ENCODE measurements around the gene MYOT. TPM values are rescaled to one million over a fixed set of nuclear protein-coding genes. Genes with fewer than 3 reads are reported as not detected.

Gene MYOT, protein sequence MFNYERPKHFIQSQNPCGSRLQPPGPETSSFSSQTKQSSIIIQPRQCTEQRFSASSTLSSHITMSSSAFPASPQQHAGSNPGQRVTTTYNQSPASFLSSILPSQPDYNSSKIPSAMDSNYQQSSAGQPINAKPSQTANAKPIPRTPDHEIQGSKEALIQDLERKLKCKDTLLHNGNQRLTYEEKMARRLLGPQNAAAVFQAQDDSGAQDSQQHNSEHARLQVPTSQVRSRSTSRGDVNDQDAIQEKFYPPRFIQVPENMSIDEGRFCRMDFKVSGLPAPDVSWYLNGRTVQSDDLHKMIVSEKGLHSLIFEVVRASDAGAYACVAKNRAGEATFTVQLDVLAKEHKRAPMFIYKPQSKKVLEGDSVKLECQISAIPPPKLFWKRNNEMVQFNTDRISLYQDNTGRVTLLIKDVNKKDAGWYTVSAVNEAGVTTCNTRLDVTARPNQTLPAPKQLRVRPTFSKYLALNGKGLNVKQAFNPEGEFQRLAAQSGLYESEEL
- total RNA-seq: 10 to 100 TPM; 16.3 to 16.4 TPM

DNA sequence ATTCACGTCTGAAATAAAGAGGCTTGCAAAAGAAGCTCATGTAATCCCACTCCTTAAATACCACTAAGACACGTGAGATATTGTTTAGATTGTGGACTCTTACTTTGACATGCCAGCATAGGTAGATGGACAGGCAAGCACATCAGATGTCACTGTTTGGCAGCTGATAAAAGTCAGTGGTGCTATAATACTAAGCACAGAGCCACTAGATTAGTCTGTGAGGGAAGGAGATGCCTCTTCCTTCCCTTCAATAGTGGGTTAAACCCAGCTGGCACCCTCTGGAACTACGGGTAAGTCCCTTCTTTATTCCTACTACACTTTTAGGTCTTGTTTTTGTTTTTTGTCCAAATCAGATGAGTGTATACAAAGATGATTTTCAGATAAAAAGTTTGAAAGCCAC, at the start of gene MYOT:
Gene MYOT (plus strand): TSS at position 197 of the 400 bp plus-strand sequence. CDS start 2,792 bp downstream, outside the sequence.
- H3K36me3 ChIP-seq: no peaks in the 10 kb centered on the region
- H3K27ac ChIP-seq: no peak within 1 kb of the TSS
- DNase-seq (ENCODE audit: low spot score): no peak
- H3K4me1 ChIP-seq (ENCODE audit: control insufficient read depth in 1 of 2, low read depth in 2 of 2): no peaks in the 10 kb centered on the region
- TF ChIP-seq, protein P1, sequence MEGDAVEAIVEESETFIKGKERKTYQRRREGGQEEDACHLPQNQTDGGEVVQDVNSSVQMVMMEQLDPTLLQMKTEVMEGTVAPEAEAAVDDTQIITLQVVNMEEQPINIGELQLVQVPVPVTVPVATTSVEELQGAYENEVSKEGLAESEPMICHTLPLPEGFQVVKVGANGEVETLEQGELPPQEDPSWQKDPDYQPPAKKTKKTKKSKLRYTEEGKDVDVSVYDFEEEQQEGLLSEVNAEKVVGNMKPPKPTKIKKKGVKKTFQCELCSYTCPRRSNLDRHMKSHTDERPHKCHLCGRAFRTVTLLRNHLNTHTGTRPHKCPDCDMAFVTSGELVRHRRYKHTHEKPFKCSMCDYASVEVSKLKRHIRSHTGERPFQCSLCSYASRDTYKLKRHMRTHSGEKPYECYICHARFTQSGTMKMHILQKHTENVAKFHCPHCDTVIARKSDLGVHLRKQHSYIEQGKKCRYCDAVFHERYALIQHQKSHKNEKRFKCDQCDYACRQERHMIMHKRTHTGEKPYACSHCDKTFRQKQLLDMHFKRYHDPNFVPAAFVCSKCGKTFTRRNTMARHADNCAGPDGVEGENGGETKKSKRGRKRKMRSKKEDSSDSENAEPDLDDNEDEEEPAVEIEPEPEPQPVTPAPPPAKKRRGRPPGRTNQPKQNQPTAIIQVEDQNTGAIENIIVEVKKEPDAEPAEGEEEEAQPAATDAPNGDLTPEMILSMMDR (IDR thresholded peaks at IDR 0.05): no peak
- H3K9me3 ChIP-seq: no peaks in the 10 kb centered on the region
- H3K27me3 ChIP-seq (replicated peaks; ENCODE audit: insufficient read depth): no peaks in the 10 kb centered on the region
- no peak for ATAC-seq (ENCODE audit: insufficient number of reproducible peaks, low FRiP score, low read depth)
- no peak within 1 kb of the TSS for H3K4me3 ChIP-seq

DNA sequence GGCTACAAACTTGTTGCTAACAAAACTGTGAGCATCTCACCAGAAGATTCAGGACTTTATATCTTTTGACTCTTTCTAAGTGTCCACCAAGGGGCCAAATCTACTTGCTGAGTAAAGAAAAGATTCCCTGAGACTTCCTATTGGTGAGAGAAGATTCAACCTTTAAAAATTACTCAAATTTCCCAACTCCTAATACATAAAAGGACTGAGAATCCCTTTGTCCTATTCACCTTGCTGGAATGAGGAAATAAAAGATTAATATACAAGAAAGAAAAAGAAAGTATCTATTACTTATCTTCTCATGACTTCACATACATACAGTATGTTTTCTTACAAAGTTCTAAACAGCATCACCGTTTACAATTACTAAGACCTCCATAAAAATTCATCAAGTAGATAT, 47.9 kb upstream of the MYOT start:
- Histone ChIP-seq H3K4me3 (no peak overlapping the region), H3K9me3 (no peaks in the 10 kb centered on the region), H3K4me1 (ENCODE audit: control insufficient read depth in 1 of 2, low read depth in 2 of 2) (peaks cover 0 to 24% of the 10 kb centered on the region in 2 donors), H3K36me3 (no peaks in the 10 kb centered on the region), H3K27ac (no peak overlapping the region), H3K27me3 (replicated peaks; ENCODE audit: insufficient read depth) (no peaks in the 10 kb centered on the region)
- no peak for ATAC-seq (ENCODE audit: insufficient number of reproducible peaks, low FRiP score, low read depth)
- TF ChIP-seq, protein P1 (IDR thresholded peaks at IDR 0.05): no peak
- no peak for DNase-seq (ENCODE audit: low spot score)

DNA sequence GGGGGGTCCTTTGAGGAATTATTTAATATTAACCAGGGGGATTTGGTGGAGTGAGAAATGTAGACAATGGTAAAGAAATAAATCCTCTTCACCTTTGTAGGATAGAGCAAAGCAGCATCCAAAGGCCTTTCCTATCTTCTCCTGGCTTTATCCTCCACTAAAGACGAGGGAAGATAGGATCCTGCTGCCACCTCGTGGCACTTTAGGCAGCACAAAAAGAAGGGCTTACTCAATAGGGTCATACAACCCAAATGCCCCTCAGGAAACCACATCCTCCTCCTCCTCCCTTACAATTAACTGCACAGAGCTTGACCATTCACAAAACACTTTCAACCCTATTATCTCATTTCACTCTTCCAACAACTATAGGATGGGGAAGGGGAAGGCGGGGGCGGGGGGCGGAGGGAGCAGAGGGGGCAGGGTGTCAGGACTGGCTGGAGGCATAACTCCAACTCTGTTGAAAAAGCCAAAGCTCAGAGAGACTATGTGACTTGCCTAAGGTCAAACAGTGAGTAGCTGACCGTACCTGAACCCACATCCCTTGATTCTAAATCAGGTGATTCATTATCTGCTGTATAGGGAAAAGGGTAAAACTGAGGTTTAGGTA, 45.4 kb upstream of the MYOT start:
- H3K27ac ChIP-seq: peak overlapping the region; percentile 13 to 23
- H3K4me1 ChIP-seq (ENCODE audit: control insufficient read depth in 1 of 2, low read depth in 2 of 2): peaks cover 0 to 14% of the 10 kb centered on the region in 2 donors
- TF ChIP-seq, protein P1 (IDR thresholded peaks at IDR 0.05): peak; percentile 26
- H3K4me3 ChIP-seq: no peak overlapping the region
- H3K27me3 ChIP-seq (replicated peaks; ENCODE audit: insufficient read depth): no peaks in the 10 kb centered on the region
- H3K9me3 ChIP-seq: no peaks in the 10 kb centered on the region
- ATAC-seq (ENCODE audit: insufficient number of reproducible peaks, low FRiP score, low read depth) (no peak), DNase-seq (ENCODE audit: low spot score) (no peak)
- no peaks in the 10 kb centered on the region for H3K36me3 ChIP-seq

DNA sequence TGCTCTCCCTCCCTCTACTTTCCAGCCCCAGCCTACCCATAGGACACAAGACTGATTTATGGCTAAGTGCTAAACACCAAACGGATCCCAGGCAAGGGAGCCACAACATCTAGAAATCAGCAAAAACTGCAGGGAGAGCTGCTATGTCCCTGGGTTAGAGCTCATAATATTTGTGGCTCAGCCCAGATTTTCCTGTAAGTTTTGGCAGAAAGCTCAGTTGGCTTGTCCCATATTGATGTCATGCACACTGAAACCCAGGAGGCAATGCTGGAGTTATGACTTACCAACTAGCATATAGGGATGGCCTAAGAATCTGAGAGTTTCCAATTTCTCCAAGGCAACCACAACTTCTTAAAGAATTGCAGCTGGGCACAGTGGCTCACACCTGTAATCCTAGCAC, 44.7 kb upstream of the MYOT start:
- Histone ChIP-seq H3K36me3 (no peaks in the 10 kb centered on the region), H3K27ac (peak overlapping the region; percentile 13 to 23), H3K4me1 (ENCODE audit: control insufficient read depth in 1 of 2, low read depth in 2 of 2) (peaks cover 4 to 18% of the 10 kb centered on the region in 2 donors), H3K27me3 (replicated peaks; ENCODE audit: insufficient read depth) (no peaks in the 10 kb centered on the region), H3K4me3 (no peak overlapping the region), H3K9me3 (no peaks in the 10 kb centered on the region)
- TF ChIP-seq, protein P1 (IDR thresholded peaks at IDR 0.05): no peak
- DNase-seq (ENCODE audit: low spot score) (no peak), ATAC-seq (ENCODE audit: insufficient number of reproducible peaks, low FRiP score, low read depth) (no peak)

DNA sequence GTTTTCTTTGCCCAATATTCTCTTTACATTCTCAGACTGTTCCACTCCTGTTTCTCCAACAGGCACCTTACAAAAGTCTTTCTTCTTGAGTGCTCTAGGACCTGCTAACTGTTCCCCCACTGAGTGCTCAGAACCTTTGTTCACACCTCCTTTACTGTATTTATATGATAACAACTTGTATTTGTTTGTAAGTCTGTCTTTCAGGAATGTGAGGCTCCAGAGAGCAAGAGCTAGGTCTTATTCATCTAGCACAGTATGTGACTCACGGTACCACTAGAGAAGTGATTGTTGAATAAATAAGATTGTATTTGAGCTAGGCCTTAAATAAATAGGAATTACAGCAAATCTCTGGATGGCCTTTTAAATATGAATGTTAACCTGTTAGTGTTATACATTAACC, 42.5 kb upstream of the MYOT start:
- Histone ChIP-seq H3K9me3 (no peaks in the 10 kb centered on the region), H3K27me3 (replicated peaks; ENCODE audit: insufficient read depth) (no peaks in the 10 kb centered on the region), H3K4me3 (no peak overlapping the region), H3K27ac (peak overlapping the region in 1 of 2 donors; percentile 28), H3K36me3 (no peaks in the 10 kb centered on the region), H3K4me1 (ENCODE audit: control insufficient read depth in 1 of 2, low read depth in 2 of 2) (peaks cover 10 to 38% of the 10 kb centered on the region in 2 donors)
- DNase-seq (ENCODE audit: low spot score) (no peak), ATAC-seq (ENCODE audit: insufficient number of reproducible peaks, low FRiP score, low read depth) (no peak)
- TF ChIP-seq, protein P1 (IDR thresholded peaks at IDR 0.05): no peak
